GM18951 (cell line): ENCODE data around the gene GPR139.

ENCODE experiments used
- POLR2A ChIP-seq: IDR thresholded peaks from 4 replicates; pipeline ENCODE4 v1.6.1; 2011; ENCODE audit warnings: mild to moderate bottlenecking; ENCODE audit not compliant: insufficient read length, insufficient read depth; ENCODE audit errors: extremely low read depth
- in situ Hi-C: fragments of 300-500 bp; cut with MboI; formaldehyde crosslinking; loops from one replicate; pipeline ENCODE4 v1.12.0; 2022; ENCODE audit warnings: low sequenced_read_pairs, mixed read lengths, inconsistent platforms; ENCODE audit not compliant: unreplicated experiment

GPR139 gene

DNA sequence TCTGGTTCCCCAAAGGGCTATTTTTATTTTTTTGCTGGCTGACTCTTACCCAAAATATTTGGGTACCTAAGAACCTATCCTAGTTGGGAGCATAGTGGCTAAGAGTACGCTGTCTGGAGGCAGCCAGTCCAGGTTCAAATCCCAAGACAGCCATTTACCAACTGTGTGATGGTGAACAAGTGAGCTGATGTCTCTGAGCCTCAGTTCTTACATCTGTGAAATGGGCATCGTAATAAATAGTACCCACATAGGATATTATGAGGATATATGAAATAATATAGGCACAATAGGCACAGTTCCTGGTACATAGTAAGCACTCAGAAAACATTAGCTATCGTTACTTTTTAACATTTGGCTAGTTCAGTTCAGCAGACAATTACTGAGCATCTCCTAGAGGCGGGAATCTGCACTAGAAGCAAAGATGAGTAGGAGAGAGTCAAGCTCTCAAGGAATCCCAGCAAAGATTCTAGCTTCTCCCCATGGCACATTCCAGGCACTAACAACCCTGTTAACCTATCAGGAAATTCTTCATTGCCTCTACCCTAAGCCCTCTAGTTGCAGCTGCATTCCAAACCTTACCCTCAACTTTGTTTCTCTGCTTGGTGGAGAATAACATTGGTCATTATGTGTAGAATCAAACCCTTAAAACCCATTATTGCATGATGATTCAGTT, 31.6 kb downstream of the GPR139 start:
- TF ChIP-seq POLR2A = no peak
- in situ Hi-C loops = no loop called here

DNA sequence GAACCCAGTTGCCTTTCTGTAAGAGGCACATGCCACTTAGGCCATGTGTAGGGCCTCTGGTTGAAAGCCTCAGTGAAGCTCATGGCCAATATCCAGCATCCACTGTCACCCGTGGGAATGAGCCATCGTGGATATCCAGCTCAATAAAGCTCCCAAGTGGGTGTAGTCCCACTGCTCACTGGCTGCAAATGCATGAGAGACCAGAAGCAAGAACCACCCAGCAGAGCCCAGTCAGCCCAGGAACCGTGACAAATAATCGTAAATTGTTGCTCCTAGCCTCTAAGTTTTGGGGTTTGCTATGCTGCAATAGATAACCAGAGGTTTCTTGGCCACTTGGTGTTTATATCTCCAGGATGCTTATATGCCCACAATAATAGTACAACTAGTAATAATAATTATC, 33.7 kb downstream of the GPR139 start:
- no peak for TF ChIP-seq POLR2A
- in situ Hi-C loops = no loop called here

DNA sequence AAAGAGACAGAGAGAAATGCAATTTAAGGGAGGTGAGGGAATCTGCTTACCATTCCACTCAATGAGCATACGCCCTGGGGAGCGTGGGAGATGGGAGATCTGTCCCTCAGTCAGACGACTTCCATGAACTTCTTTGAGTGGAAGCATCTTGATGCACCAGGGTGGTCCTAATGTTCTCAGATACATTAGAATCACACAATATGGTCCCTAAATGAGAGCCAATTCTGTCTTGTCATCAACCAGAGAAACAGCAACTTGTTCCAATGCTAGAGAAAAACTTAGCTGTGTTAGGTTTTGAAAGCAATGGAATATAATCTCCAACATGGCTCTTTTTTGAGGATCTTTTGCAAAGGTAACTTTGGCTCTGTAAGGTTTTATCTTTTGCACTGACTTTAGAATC, 44.1 kb downstream of the GPR139 start:
- in situ Hi-C loops = no loop called here
- no peak for TF ChIP-seq POLR2A

- no peak for TF ChIP-seq POLR2A
- in situ Hi-C loops = no loop called here
These were observed 47.2 kb downstream of the GPR139 start for GRCh38 chr16:20026361-20027072.

- TF ChIP-seq POLR2A = no peak
- in situ Hi-C loops = no loop called here
These were observed 50.5 kb downstream of the GPR139 start for GRCh38 chr16:20023190-20023589.

GRCh38 chr16:20020976-20021375, 52.7 kb downstream of the GPR139 start:
- TF ChIP-seq POLR2A = no peak
- in situ Hi-C loops = no loop called here

- TF ChIP-seq POLR2A = no peak
- in situ Hi-C loops = no loop called here
These were observed 53.6 kb downstream of the GPR139 start for GRCh38 chr16:20020083-20020482.

DNA sequence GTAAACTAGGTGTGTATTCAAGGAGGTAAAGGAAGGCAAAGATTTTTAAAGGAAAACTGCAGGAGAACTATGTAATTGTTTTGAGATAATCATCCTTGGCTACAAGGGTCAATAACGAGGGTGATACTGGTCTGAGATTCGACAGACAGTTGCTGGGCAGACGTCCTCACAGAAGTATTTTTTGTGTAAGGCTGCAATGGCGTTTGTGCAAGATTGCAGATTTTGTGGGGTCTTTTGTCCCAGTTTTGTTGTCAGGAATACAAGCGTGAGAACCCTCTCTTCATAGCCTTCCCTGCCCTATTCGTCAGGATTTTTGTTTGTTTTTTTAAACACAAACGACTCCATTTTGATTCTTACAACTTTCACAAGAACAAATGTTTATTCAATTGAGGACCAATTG, 57.5 kb downstream of the GPR139 start:
- no peak for TF ChIP-seq POLR2A
- in situ Hi-C loops = no loop called here

GRCh38 chr16:20004931-20005330, 68.8 kb downstream of the GPR139 start:
- TF ChIP-seq POLR2A = no peak
- in situ Hi-C loops = no loop called here

DNA sequence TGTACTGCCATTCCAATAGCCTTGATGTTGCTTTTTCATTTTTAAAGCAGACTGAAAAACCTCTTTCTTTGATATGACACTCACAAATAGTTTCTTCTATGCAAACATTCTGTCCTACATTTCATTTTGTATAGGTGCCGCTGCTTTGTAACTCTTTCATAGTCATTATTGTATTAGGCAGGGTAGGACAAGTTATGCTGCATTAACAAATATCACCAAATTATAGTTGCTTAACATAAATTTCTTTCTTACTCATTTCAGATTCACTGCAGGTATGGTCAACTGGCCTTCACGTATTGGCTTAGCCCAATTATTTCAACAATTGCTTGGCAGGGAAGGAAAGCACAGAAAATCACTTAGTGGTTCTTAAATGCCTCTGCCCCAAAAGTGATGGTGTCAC, 70.8 kb downstream of the GPR139 start:
- no peak for TF ChIP-seq POLR2A
- in situ Hi-C loops = no loop called here

DNA sequence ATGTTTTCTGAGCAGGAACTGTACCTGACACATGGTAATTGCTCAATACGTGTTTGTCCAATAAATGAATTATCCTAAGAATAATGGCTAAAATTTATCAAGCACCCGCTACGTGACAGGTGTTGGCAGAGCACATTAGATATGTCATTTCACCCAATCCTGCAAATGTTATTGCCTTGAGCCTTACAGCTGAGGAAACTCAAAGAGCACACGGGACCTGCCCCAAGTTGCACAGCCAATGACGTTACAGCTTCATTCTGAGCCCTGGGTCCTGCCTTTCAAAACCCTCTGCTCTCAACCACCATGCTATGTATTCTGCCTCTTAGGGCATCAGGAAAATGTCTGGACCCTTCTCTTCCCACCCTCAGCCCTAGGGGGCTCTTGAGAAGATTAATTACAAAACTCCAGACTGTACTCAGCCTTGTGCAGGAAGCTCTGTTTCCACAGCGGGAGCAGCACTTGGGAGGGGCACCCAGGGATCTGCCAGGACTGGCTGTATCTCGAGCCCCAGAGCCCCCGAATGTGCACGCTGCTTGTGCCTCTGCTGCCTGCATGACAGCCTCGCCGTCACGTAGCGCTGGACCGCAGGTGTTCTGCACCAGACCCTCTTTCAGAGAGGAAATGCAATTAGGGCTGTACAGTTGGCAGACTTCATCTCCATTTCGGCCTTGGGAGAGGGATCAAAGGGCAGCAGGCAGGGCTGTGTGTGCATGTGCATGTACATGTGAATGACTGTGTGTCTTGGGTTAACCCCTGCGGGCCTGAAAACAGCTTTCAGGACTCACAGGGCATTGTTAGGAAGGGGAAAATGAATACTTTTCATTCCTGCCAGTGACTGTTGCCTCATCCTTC, 71.6 kb downstream of the GPR139 start:
- no peak for TF ChIP-seq POLR2A
- in situ Hi-C loops = no loop called here

- no peak for TF ChIP-seq POLR2A
- in situ Hi-C loops = no loop called here
These were observed 76.0 kb downstream of the GPR139 start for GRCh38 chr16:19997734-19998133.

DNA sequence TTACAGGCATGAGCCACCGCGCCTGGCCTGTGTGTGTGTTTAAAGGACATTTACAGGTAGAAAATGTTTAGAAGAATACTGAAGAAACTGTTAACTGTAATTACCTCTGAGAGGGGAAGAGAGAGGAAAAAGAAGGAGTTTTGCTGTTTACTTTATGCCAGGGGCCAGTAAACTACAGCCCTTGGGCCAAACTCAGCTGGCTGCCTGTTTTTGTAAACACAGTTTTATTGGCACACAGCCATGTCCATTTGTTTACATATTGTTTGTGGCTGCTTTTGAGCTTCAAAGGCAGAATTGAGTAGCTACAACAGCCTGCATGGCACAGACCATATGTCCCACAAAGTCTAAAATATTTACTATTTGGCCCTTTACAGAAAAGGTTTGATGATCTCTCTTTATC, 76.4 kb downstream of the GPR139 start:
- in situ Hi-C loops = no loop called here
- TF ChIP-seq POLR2A = no peak
